ENCODE results near the gene PGLYRP2.

Gene PGLYRP2

GRCh38 chr19:15448778-15449619, 30.3 kb downstream of the PGLYRP2 start:
- TF ChIP-seq JUND (IDR thresholded peaks at IDR 0.05; ENCODE audit: low read depth), result no peak
- DNase-seq (ENCODE audit: low read depth in 1 of 2, low spot score in 1 of 2), result peak in 1 of 2 experiments; percentile 42
- in situ Hi-C loops (cut with HindIII; ENCODE audit: low pct_unique_long_range_greater_than_20kb, low sequenced_read_pairs), result no loop called here

DNA sequence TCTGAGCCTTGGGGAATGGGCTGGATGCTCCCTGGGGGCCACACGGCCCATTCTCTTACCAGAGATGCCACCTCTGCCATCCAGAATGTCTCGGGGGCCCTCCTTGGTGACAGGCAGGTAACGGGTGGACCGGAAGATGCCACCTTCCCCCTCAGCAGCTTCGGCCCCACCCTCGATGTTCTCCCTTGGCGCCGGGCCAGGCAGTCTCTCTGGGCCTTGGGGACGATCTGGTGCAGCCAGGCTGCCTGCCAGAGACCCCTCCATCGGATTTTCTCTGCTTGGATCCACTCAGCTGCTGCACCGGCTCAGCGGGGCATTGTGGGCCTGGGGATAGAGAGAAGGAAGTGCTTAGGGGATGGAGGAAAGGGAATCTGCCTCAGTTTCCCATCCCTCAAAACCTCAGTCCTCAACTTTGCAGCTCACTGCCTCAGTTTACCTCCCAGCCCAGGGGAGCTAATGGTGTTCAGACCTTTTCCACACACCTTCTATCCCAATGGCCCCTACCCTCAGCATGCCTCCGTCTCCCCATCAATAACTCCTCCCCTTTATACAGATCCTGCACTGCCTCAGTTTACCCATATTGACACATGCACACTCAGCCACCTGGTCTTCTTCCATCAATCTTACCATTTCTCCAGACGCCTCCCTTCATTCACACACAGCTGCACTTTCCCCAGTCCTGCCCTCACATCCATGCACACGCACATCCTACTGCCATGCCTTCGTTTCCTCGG, 31.1 kb downstream of the PGLYRP2 start:
- no peak for DNase-seq (ENCODE audit: low read depth in 1 of 2, low spot score in 1 of 2)
- in situ Hi-C loops (cut with HindIII; ENCODE audit: low pct_unique_long_range_greater_than_20kb, low sequenced_read_pairs), result no loop called here
- TF ChIP-seq JUND (IDR thresholded peaks at IDR 0.05; ENCODE audit: low read depth), result no peak

- DNase-seq (ENCODE audit: low read depth in 1 of 2, low spot score in 1 of 2), result no peak
- in situ Hi-C loops (cut with HindIII; ENCODE audit: low pct_unique_long_range_greater_than_20kb, low sequenced_read_pairs), result no loop called here
- no peak for TF ChIP-seq JUND (IDR thresholded peaks at IDR 0.05; ENCODE audit: low read depth)
These were observed 32.2 kb downstream of the PGLYRP2 start for GRCh38 chr19:15447057-15447456.

DNA sequence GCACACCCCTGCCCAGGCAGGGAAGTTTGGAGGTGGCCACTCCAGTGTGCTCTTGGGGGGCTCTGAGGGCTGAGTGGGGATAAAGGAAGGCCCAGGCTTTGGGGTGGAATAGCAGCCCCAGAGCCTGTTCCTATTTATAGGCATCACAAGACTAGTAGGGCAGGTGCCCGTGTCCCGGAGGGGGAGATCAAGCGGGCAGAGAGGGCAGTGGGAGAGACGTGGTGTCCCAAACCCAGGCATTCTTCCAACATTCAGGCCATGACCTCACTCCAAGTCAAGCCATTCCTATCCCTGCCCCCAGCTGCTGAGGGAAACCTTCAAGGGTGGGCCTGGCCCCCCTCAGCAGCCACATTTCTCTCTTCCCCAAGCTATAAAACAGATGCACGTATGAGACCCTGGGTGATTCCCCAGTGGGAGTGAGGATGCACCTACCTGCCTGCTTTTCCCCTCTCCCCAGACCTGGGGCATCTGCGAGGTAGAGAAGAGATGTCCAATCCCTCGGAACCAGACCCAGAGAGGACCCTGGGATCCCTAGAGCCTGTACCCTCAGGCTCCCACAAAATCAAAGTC, 33.4 kb downstream of the PGLYRP2 start:
- TF ChIP-seq JUND (IDR thresholded peaks at IDR 0.05; ENCODE audit: low read depth), result no peak
- in situ Hi-C loops (cut with HindIII; ENCODE audit: low pct_unique_long_range_greater_than_20kb, low sequenced_read_pairs), result no loop called here
- DNase-seq (ENCODE audit: low read depth in 1 of 2, low spot score in 1 of 2), result no peak

- TF ChIP-seq JUND (IDR thresholded peaks at IDR 0.05; ENCODE audit: low read depth), result no peak
- DNase-seq (ENCODE audit: low read depth in 1 of 2, low spot score in 1 of 2), result no peak
- in situ Hi-C loops (cut with HindIII; ENCODE audit: low pct_unique_long_range_greater_than_20kb, low sequenced_read_pairs), result no loop called here
These were observed 34.1 kb downstream of the PGLYRP2 start for GRCh38 chr19:15445227-15445605.

DNA sequence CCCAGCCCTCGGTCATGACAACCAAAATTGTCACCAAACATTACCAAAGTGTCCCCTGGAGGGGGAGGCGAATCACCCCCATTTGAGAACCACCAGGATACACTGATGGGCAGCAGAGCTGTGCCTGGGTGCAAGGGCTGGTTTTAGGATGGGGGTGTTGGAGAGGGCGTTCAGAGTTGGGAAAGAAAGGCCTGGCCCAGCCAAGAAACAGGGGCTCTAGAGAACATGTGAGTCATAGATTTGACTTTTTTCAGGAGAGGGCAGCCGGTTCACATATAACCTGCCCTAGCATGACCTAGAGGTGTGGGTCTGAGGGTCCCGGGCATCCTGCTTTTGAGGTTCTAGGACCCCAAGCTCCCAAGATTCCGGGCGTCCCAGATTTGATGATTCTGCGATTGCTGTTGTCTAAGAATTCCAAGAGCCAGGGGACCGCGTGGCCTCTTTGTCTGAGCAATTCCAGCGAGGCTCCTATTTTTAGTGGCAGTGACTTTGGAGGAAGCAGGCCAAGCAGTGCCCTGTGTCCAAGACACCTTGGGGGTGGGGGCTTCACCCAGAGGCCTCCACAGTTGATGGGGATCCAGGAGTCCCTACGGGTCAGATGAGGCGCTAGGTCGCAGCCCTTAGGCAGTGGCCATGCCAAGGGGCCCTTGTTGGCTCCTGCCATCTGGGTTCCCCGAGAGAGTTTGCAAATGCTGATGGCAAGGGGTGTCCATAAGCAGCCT, 34.6 kb downstream of the PGLYRP2 start:
- in situ Hi-C loops (cut with HindIII; ENCODE audit: low pct_unique_long_range_greater_than_20kb, low sequenced_read_pairs), result no loop called here
- no peak for DNase-seq (ENCODE audit: low read depth in 1 of 2, low spot score in 1 of 2)
- no peak for TF ChIP-seq JUND (IDR thresholded peaks at IDR 0.05; ENCODE audit: low read depth)

- DNase-seq (ENCODE audit: low read depth in 1 of 2, low spot score in 1 of 2), result no peak
- TF ChIP-seq JUND (IDR thresholded peaks at IDR 0.05; ENCODE audit: low read depth), result no peak
- in situ Hi-C loops (cut with HindIII; ENCODE audit: low pct_unique_long_range_greater_than_20kb, low sequenced_read_pairs), result no loop called here
These were observed 35.5 kb downstream of the PGLYRP2 start for GRCh38 chr19:15443838-15444237.

- no peak for DNase-seq (ENCODE audit: low read depth in 1 of 2, low spot score in 1 of 2)
- no peak for TF ChIP-seq JUND (IDR thresholded peaks at IDR 0.05; ENCODE audit: low read depth)
- in situ Hi-C loops (cut with HindIII; ENCODE audit: low pct_unique_long_range_greater_than_20kb, low sequenced_read_pairs), result no loop called here
These were observed 36.0 kb downstream of the PGLYRP2 start for GRCh38 chr19:15443325-15443724.

DNA sequence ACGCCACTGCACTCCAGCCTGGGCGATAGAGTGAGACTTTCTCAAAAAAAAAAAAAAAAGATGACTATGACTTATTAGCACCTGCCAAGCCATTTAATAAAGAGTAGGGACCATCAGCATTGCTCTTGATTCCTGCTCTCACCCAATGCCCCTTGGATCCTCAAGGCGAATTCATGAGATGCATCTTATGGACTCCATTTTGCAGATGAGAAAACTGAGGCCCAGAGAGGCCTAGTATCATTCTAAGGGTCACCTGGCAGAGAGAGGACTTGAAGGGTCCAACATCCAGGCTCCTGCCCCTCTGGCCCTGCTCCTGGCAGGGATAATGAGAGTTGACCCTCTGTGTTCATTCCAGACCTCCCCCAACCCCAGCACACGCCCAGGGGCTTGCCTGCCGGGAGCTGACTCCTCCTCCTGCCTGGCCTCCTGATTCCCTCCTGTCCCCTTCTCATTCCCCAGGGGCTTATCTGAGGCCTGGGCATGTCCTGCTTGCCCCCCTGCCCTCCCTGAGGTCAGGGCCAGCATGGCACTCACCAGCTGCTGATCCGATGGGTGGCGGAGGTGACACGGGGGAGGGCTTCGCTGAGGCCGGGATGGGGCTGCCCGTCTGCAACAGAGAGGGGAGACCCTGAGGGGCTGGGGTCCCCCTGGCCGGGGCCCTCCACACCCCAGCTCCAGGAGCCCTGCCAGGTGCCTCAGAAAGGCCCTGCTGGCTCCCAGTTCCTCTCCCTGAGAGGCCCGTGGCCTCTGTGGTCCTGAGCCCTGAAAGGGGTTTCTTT, 37.0 kb downstream of the PGLYRP2 start:
- no peak for TF ChIP-seq JUND (IDR thresholded peaks at IDR 0.05; ENCODE audit: low read depth)
- no peak for DNase-seq (ENCODE audit: low read depth in 1 of 2, low spot score in 1 of 2)
- in situ Hi-C loops (cut with HindIII; ENCODE audit: low pct_unique_long_range_greater_than_20kb, low sequenced_read_pairs), result no loop called here

DNA sequence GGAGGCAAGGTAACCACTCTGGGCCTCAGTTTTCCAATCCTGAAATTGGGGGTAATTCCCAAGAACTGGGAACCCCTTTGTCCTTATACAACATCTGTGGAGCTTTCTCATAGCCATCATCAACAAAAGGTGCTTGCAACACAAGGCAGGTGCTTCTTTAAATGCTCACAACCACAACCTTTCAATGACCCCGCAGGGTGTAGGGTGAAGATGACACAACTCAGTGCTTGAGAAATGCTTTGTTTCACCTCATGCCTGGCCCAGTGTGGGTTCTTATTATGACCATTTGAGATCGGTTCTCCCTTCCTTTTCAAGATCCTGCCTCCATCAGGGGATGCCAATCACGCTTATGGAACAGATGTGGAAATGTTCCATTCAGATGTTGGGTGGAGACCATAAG, 38.0 kb downstream of the PGLYRP2 start:
- peak in 1 of 2 experiments; percentile 24 for DNase-seq (ENCODE audit: low read depth in 1 of 2, low spot score in 1 of 2)
- in situ Hi-C loops (cut with HindIII; ENCODE audit: low pct_unique_long_range_greater_than_20kb, low sequenced_read_pairs), result no loop called here
- TF ChIP-seq JUND (IDR thresholded peaks at IDR 0.05; ENCODE audit: low read depth), result no peak

- DNase-seq (ENCODE audit: low read depth in 1 of 2, low spot score in 1 of 2), result no peak
- no peak for TF ChIP-seq JUND (IDR thresholded peaks at IDR 0.05; ENCODE audit: low read depth)
These were observed 39.3 kb downstream of the PGLYRP2 start for GRCh38 chr19:15439821-15440641.

More at GRCh38 chr19:15439821-15440641, 39.3 kb downstream of the PGLYRP2 start:
- in situ Hi-C loops (cut with HindIII; ENCODE audit: low pct_unique_long_range_greater_than_20kb, low sequenced_read_pairs), result no loop called here

Measured in T47D (cell line).